Left ventricle myocardium inferior (tissue), 1 donor: Measurements from ENCODE around the gene CSKMT. TPM values are rescaled to one million over a fixed set of nuclear protein-coding genes. Genes with fewer than 3 reads are reported as not detected.

ENCODE experiments used
- DNase-seq: peaks from one replicate; pipeline ENCODE4 v3.0.0-alpha.2; 2020
- H3K27ac ChIP-seq: fragments of 200-600 bp; replicated peaks from 2 replicates; pipeline ENCODE4 v1.8.0; 2021
- H3K27me3 ChIP-seq: fragments of 200-600 bp; 2 replicates; pipeline ENCODE4 v1.8.0; 2021; ENCODE audit warnings: low read depth
- H3K36me3 ChIP-seq: fragments of 200-600 bp; 2 replicates; pipeline ENCODE4 v1.8.0; 2021
- H3K4me1 ChIP-seq: fragments of 200-600 bp; 2 replicates; pipeline ENCODE4 v1.8.0; 2021
- H3K4me3 ChIP-seq: fragments of 200-600 bp; 2 replicates; pipeline ENCODE4 v1.8.0; 2021; ENCODE audit warnings: mild to moderate bottlenecking, moderate library complexity
- H3K9me3 ChIP-seq: fragments of 200-600 bp; replicated peaks from 2 replicates; pipeline ENCODE4 v1.8.0; 2021
- CTCF ChIP-seq: fragments of 200-600 bp; IDR thresholded peaks from 2 replicates; pipeline ENCODE4 v1.8.0; 2021; ENCODE audit warnings: antibody characterized with exemption, mild to moderate bottlenecking, borderline replicate concordance
- intact Hi-C: fragments of 100-400 bp; cut with micrococcal nuclease; formaldehyde crosslinking; loops from one replicate; pipeline ENCODE4 v1.11.0; 2022
- total RNA-seq: library from RNA; stranded (reverse); fragmentation: NEBNext Ultra II Directional; extraction: Animal tissue kit (Norgen Biotek cat#: 25700); gene quantifications from one replicate; pipeline ENCODE4 v1.2.1, GENCODE V29; 2021
- donor health status: DM: no; HTN: yes; CAD: no; lungs with severe emphysema.

The CSKMT gene
- total RNA-seq, 1 donor from 2014 or later: 5.0 TPM

- peaks cover 50% of the 10 kb centered on the region for H3K4me1 ChIP-seq
- peak within 1 kb of the TSS; percentile 97 for H3K27ac ChIP-seq
- intact Hi-C loops: no loop called here
- H3K36me3 ChIP-seq: peaks cover 51% of the 10 kb centered on the region
- TF ChIP-seq CTCF: no peak
- DNase-seq: peak; percentile 99
- peak within 1 kb of the TSS; percentile 97 for H3K4me3 ChIP-seq
- H3K27me3 ChIP-seq: no peaks in the 10 kb centered on the region
- no peaks in the 10 kb centered on the region for H3K9me3 ChIP-seq
Observed at GRCh38 chr11:62645946-62646824, 18.9 kb upstream of the CSKMT start, which contains the start of gene GANAB. TSS of gene GANAB (minus strand) at chr11:62646613. CDS start at chr11:62646599, 14 bp downstream.

- Histone ChIP-seq H3K4me1 (peaks cover 55% of the 10 kb centered on the region), H3K27me3 (no peaks in the 10 kb centered on the region), H3K4me3 (peak overlapping the region; percentile 97), H3K9me3 (no peaks in the 10 kb centered on the region), H3K36me3 (peaks cover 51% of the 10 kb centered on the region), H3K27ac (peak overlapping the region; percentile 97)
- no peak for TF ChIP-seq CTCF
- no peak for DNase-seq
- intact Hi-C loops: no loop called here
Observed at GRCh38 chr11:62646825-62647608, 18.1 kb upstream of the CSKMT start.

- DNase-seq: no peak
- no peak overlapping the region for H3K4me3 ChIP-seq
- H3K4me1 ChIP-seq: peaks cover 61% of the 10 kb centered on the region
- TF ChIP-seq CTCF: no peak
- peaks cover 48% of the 10 kb centered on the region for H3K36me3 ChIP-seq
- no peaks in the 10 kb centered on the region for H3K27me3 ChIP-seq
- H3K27ac ChIP-seq: no peak overlapping the region
- intact Hi-C loops: no loop called here
- H3K9me3 ChIP-seq: no peaks in the 10 kb centered on the region
Observed at GRCh38 chr11:62647609-62648005, 17.5 kb upstream of the CSKMT start.

- no peak for TF ChIP-seq CTCF
- Histone ChIP-seq H3K9me3 (no peaks in the 10 kb centered on the region), H3K4me1 (peaks cover 60% of the 10 kb centered on the region), H3K27me3 (no peaks in the 10 kb centered on the region), H3K27ac (no peak overlapping the region), H3K4me3 (no peak overlapping the region), H3K36me3 (peaks cover 40% of the 10 kb centered on the region)
- no peak for DNase-seq
- intact Hi-C loops: no loop called here
Observed at GRCh38 chr11:62648185-62648966, 16.7 kb upstream of the CSKMT start.

GRCh38 chr11:62648967-62649364 is 16.1 kb upstream of the CSKMT start:
- H3K4me3 ChIP-seq: no peak overlapping the region
- no peak overlapping the region for H3K27ac ChIP-seq
- no peaks in the 10 kb centered on the region for H3K27me3 ChIP-seq
- no peak for DNase-seq
- TF ChIP-seq CTCF: no peak
- peaks cover 56% of the 10 kb centered on the region for H3K4me1 ChIP-seq
- intact Hi-C loops: no loop called here
- H3K36me3 ChIP-seq: peaks cover 34% of the 10 kb centered on the region
- H3K9me3 ChIP-seq: no peaks in the 10 kb centered on the region
